DOHH2 (cell line): ENCODE results near the gene GOSR1.

Source experiments
- EZH2phosphoT487 ChIP-seq: fragments of 200-600 bp; sonication (generic); IDR thresholded peaks from 2 replicates; pipeline ENCODE4 v1.6.1; 2017; ENCODE audit warnings: borderline replicate concordance, mild to moderate bottlenecking, antibody characterized with exemption, low read length, moderate library complexity, mixed read lengths
- TF ChIP-seq, protein P1 (sequence below): fragments of 200-600 bp; sonication (generic); IDR thresholded peaks from one replicate; pipeline ENCODE4 v1.5.1; 2014; ENCODE audit warnings: antibody characterized with exemption, mild to moderate bottlenecking, low read depth, low read length; ENCODE audit not compliant: poor library complexity, severe bottlenecking

DNA sequence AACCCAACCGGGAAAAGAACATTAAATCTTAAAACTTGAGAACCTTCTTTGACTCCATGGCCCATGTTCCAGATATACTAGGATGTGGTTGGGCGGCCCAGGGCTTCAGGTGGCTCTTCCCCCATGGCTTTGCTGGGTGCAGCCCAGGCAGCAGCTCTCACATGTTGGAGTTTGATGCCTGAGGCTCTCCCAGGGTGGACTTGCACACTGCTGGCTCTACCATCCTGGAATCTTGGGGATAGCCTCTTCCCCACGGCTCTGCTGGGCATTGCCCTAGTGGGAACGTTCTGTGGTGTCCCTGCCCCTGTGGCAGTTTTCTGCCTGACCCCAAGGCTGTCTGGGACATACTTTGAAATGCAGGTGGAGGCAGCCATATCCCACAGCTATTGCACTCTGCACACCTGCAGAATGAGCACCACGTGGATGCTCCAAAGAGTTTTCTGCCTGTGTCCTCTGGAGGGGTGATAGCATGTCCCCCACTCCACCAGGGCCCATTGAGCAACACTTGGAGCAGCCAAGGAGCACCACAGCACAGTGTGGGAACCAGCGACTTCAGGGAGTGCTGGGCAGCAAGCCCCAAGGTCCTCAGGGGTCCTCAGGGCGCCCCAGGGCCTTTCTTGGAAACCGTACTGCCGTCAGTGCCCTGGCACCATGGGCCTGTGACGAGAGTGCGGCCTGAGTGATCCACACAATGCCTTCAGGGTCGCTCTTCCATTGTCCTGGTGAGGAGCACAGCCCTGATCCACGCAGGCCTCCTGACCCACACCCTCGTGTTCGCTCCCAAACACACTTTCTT is 70.8 kb downstream of the GOSR1 start:
- TF ChIP-seq, protein P1, sequence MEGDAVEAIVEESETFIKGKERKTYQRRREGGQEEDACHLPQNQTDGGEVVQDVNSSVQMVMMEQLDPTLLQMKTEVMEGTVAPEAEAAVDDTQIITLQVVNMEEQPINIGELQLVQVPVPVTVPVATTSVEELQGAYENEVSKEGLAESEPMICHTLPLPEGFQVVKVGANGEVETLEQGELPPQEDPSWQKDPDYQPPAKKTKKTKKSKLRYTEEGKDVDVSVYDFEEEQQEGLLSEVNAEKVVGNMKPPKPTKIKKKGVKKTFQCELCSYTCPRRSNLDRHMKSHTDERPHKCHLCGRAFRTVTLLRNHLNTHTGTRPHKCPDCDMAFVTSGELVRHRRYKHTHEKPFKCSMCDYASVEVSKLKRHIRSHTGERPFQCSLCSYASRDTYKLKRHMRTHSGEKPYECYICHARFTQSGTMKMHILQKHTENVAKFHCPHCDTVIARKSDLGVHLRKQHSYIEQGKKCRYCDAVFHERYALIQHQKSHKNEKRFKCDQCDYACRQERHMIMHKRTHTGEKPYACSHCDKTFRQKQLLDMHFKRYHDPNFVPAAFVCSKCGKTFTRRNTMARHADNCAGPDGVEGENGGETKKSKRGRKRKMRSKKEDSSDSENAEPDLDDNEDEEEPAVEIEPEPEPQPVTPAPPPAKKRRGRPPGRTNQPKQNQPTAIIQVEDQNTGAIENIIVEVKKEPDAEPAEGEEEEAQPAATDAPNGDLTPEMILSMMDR, result no peak
- no peak for TF ChIP-seq EZH2phosphoT487
